Activated CD8-positive, alpha-beta memory T cell treated with anti-CD3 and anti-CD28 coated beads for 4 hours (primary cell): Measurements from ENCODE around the gene ZNF490.
"Not testable (repeated sequence)": the region's sequence is repeated elsewhere in the genome, so short reads cannot be mapped to it uniquely, and the experiment has no call there.

Experiments
- DNase-seq, 2 donors: peaks; one replicate each; pipeline ENCODE4 v3.0.0-alpha.2; 2020; ENCODE audit warnings: low read depth in 2 of 2

Gene ZNF490

GRCh38 chr19:12610540-12611360 lies at the start of gene ZNF490, which contains the start of gene ZNF791:
Gene ZNF490, minus strand, starts transcription at chr19:12610813. Its CDS starts 133 bp downstream, at chr19:12610680.
Gene ZNF791, plus strand, starts transcription at chr19:12610920. Its CDS starts 160 bp downstream, at chr19:12611080.
- DNase-seq, result peak; percentile 94

- DNase-seq, result no peak
Observed at GRCh38 chr19:12657966-12658365, 47.4 kb upstream of the ZNF490 start.

- DNase-seq, result no peak
Observed at GRCh38 chr19:12656899-12657571, 46.4 kb upstream of the ZNF490 start.

GRCh38 chr19:12655546-12655945 lies 44.9 kb upstream of the ZNF490 start:
- no peak for DNase-seq

GRCh38 chr19:12652219-12652618 lies 41.6 kb upstream of the ZNF490 start:
- DNase-seq, result no peak

GRCh38 chr19:12649941-12650340 lies 39.3 kb upstream of the ZNF490 start:
- no peak for DNase-seq

GRCh38 chr19:12648088-12648487 lies 37.5 kb upstream of the ZNF490 start:
- DNase-seq, result no peak

- no peak for DNase-seq
Observed at GRCh38 chr19:12647490-12648071, 37.0 kb upstream of the ZNF490 start.

- DNase-seq, result no peak
Observed at GRCh38 chr19:12647047-12647446, 36.4 kb upstream of the ZNF490 start.

GRCh38 chr19:12646551-12646950 lies 35.9 kb upstream of the ZNF490 start:
- no peak for DNase-seq

GRCh38 chr19:12643716-12644115 lies 33.1 kb upstream of the ZNF490 start:
- DNase-seq, result not testable (repeated sequence)

GRCh38 chr19:12642506-12642905 lies 31.9 kb upstream of the ZNF490 start:
- DNase-seq, result no peak

- DNase-seq, result no peak
Observed at GRCh38 chr19:12641456-12641855, 30.8 kb upstream of the ZNF490 start.

GRCh38 chr19:12639901-12640613 lies 29.4 kb upstream of the ZNF490 start:
- DNase-seq, result peak; percentile 73 to 74

- DNase-seq, result no peak
Observed at GRCh38 chr19:12638611-12639182, 28.1 kb upstream of the ZNF490 start.

- no peak for DNase-seq
Observed at GRCh38 chr19:12636631-12637030, 26.0 kb upstream of the ZNF490 start.

GRCh38 chr19:12629215-12629614 lies 18.6 kb upstream of the ZNF490 start:
- DNase-seq, result no peak

- DNase-seq, result no peak
Observed at GRCh38 chr19:12628040-12629022, 17.7 kb upstream of the ZNF490 start.

GRCh38 chr19:12626958-12627357 lies 16.3 kb upstream of the ZNF490 start:
- no peak for DNase-seq

GRCh38 chr19:12623361-12624031 lies 12.9 kb upstream of the ZNF490 start:
- no peak for DNase-seq
